ENCODE measurements around the gene CHD1L. TPM values are rescaled to one million over a fixed set of nuclear protein-coding genes. Genes with fewer than 3 reads are reported as not detected.

Gene CHD1L
- total RNA-seq, 6 experiments from 2014 or later = 21.7 to 34.3 (median 28.8) TPM

DNA sequence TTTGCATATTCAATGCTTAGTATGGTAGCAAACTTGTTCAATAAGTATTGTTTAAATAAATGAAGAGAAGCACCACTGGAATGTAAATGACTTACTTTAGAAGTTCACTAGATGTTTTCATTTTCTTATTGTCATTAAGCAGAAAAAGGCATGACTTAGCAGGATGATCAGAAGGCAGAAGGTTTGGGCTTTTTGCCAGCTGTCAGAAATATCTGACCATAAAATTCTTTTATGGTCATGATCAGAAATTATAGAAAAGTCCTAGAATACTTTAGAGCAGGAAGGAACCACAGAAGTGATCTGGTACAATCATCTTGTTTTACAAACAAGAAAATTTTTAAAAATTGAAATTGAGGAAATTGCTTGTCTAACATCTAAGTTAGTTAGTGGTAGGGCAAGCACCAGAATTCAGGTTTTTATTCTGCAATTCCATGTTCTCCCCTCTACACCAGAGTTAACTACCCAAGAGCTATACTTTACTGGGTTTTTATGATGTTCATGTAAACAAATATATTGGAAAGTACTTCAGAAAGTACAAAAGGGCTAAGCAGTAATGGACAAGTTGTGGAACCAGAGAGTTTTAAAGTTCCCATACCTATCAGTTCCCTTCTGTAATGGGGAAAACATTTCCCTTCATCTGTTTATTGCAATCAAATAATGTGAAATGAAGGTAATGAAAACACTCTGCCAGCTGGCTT lies 27.5 kb upstream of the CHD1L start:
- DNase-seq = no peak
- intact Hi-C loops (cut with DNase I) = no loop called here
- Histone ChIP-seq H3K4me3 (no peak overlapping the region), H3K9me3 (no peaks in the 10 kb centered on the region), H3K27me3 (no peaks in the 10 kb centered on the region), H3K36me3 (peaks cover 0 to 65% (median 14%) of the 10 kb centered on the region in 4 donors), H3K4me1 (peaks cover 0 to 73% (median 32%) of the 10 kb centered on the region in 4 donors), H3K27ac (peak overlapping the region in 2 of 3 donors; percentile 57 to 66)
- ATAC-seq = no peak
- TF ChIP-seq, protein P1, sequence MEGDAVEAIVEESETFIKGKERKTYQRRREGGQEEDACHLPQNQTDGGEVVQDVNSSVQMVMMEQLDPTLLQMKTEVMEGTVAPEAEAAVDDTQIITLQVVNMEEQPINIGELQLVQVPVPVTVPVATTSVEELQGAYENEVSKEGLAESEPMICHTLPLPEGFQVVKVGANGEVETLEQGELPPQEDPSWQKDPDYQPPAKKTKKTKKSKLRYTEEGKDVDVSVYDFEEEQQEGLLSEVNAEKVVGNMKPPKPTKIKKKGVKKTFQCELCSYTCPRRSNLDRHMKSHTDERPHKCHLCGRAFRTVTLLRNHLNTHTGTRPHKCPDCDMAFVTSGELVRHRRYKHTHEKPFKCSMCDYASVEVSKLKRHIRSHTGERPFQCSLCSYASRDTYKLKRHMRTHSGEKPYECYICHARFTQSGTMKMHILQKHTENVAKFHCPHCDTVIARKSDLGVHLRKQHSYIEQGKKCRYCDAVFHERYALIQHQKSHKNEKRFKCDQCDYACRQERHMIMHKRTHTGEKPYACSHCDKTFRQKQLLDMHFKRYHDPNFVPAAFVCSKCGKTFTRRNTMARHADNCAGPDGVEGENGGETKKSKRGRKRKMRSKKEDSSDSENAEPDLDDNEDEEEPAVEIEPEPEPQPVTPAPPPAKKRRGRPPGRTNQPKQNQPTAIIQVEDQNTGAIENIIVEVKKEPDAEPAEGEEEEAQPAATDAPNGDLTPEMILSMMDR (IDR thresholded peaks at IDR 0.05) = no peak
- TF ChIP-seq POLR2A (IDR thresholded peaks at IDR 0.05) = no peak

DNA sequence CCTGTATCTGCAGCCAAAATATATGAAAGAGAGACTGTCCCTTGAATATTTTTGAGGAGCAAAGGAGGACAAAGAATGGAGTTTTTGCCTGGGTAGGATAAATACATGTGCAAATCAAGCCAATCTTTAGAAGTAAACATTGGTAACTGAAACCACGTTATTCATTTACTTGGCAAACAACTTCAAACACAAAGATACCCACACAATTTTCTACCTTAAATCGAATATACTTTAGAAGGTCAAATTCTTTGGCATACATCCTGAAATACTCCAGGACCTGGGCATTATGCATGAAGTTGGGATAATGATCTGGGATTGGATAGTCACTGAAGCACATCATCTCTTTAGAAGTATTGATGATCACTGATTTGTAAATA lies 27.0 kb upstream of the CHD1L start:
- ATAC-seq (peak; percentile 48 to 85 (median 74)), DNase-seq (no peak)
- 12% methylated on average over 2 of the region's 2 CpGs for WGBS (ENCODE audit: insufficient coverage, low coverage, low lambda C conversion rate, missing lambda C conversion rate)
- Histone ChIP-seq H3K27ac (peak overlapping the region in 2 of 3 donors; percentile 57 to 67), H3K9me3 (no peaks in the 10 kb centered on the region), H3K4me1 (peaks cover 0 to 73% (median 30%) of the 10 kb centered on the region in 4 donors), H3K27me3 (no peaks in the 10 kb centered on the region), H3K36me3 (peaks cover 0 to 65% (median 17%) of the 10 kb centered on the region in 4 donors), H3K4me3 (no peak overlapping the region)
- intact Hi-C loops (cut with DNase I) = no loop called here
- TF ChIP-seq POLR2A (IDR thresholded peaks at IDR 0.05) = no peak
- TF ChIP-seq, protein P1 (IDR thresholded peaks at IDR 0.05) = no peak

DNA sequence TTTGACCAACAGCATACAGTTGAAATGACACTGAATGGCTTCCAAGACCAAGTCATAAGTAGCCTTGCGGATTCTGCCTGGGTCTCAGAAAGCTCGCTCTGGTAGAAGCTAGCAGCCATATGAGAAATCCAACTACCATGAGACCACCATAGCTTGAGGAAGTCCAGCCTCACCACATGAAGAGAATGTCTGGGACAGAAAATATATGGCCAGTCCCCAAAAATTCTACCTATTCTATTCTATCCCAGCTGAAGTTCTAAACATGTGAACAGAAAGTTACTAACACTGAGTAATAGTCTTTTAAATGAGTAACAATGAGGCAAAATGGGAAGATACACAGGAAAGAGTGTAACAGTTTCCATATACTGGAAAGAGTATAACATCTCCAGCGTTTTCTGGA lies 26.4 kb upstream of the CHD1L start:
- intact Hi-C loops (cut with DNase I) = no loop called here
- Histone ChIP-seq H3K36me3 (peaks cover 0 to 66% (median 20%) of the 10 kb centered on the region in 4 donors), H3K4me3 (no peak overlapping the region), H3K4me1 (peaks cover 0 to 73% (median 27%) of the 10 kb centered on the region in 4 donors), H3K27me3 (no peaks in the 10 kb centered on the region), H3K9me3 (no peaks in the 10 kb centered on the region), H3K27ac (peak overlapping the region in 2 of 3 donors; percentile 28 to 67)
- WGBS (ENCODE audit: insufficient coverage, low coverage, low lambda C conversion rate, missing lambda C conversion rate) = 89% methylated on average over 2 of the region's 3 CpGs
- ATAC-seq = peak in 2 of 4 donors; percentile 2 to 6
- TF ChIP-seq POLR2A (IDR thresholded peaks at IDR 0.05) = no peak
- TF ChIP-seq, protein P1 (IDR thresholded peaks at IDR 0.05) = no peak
- DNase-seq = no peak

DNA sequence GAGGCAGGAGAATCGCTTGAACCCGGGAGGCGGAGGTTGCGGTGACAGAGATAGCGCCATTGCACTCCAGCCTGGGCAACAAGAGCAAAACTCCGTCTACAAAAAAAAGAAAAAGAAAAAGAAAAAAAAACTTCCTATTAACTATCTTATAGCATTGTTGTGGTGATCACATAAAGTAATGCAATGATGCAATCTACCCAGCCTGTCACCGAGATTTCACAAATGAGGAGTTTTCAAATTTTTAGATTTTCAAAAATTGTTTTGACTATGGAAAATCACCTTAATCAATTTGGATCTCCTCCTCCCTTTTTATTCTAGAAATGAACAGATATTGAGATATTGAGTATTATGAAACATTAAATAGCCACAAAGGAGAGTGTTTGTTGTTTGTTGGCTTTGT lies 25.3 kb upstream of the CHD1L start:
- H3K4me3 ChIP-seq = no peak overlapping the region
- H3K27me3 ChIP-seq = no peaks in the 10 kb centered on the region
- peaks cover 0 to 72% (median 24%) of the 10 kb centered on the region in 4 donors for H3K4me1 ChIP-seq
- H3K36me3 ChIP-seq = peaks cover 0 to 66% (median 20%) of the 10 kb centered on the region in 4 donors
- no peaks in the 10 kb centered on the region for H3K9me3 ChIP-seq
- intact Hi-C loops (cut with DNase I) = no loop called here
- TF ChIP-seq, protein P1 (IDR thresholded peaks at IDR 0.05) = no peak
- no peak for TF ChIP-seq POLR2A (IDR thresholded peaks at IDR 0.05)
- no peak for ATAC-seq
- no peak for DNase-seq
- WGBS (ENCODE audit: insufficient coverage, low coverage, low lambda C conversion rate, missing lambda C conversion rate) = 90% methylated on average over 7 of the region's 7 CpGs
- peak overlapping the region in 1 of 3 donors; percentile 1 for H3K27ac ChIP-seq
